GM20431 (cell line): ENCODE data around the gene GTSE1.

Source experiments
- in situ Hi-C: fragments of 300-500 bp; cut with MseI, MboI; formaldehyde crosslinking; loops from one replicate; pipeline ENCODE4 v1.15.0; 2020; ENCODE audit warnings: low sequenced_read_pairs; ENCODE audit not compliant: unreplicated experiment

GTSE1 gene

DNA sequence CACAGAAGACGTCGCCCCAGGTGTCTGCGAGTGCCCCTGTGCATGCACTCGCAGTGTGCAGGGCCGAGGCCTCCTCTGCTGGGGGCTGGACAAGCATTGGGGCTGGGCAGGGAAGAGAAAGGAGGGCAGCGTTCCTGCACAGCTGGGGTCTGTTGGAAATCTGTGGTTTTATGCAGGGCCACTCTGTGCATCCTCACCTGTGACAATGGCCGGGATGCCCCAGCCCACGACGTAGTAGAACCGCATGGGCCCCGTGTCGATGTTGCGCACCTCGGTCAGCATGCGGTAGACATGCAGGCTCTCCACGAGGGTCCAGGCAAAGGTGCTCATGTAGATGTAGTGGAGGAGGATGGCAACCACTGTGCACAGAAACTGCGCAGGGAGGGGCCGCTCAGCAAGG lies 76.0 kb downstream of the GTSE1 start:
- in situ Hi-C loops: no loop called here

DNA sequence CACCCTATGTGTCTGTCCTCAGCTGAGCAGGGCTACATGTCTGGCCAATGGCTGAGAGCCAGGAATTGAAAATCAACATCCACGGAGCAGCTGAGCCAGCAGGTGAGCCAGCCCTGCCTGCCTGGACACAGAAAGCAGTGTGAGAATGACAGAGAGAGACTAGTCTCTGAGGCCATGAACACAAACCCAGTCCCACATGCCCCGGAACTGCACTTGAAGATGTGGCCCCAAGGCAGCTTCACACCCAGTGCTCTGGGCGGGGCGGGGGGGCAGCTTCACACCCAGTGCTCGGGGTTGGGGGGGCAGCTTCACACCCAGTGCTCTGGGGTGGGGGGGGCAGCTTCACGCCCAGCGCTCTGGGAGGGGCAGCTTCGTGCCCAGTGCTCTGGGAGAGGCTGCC lies 76.5 kb downstream of the GTSE1 start:
- in situ Hi-C loops: no loop called here

DNA sequence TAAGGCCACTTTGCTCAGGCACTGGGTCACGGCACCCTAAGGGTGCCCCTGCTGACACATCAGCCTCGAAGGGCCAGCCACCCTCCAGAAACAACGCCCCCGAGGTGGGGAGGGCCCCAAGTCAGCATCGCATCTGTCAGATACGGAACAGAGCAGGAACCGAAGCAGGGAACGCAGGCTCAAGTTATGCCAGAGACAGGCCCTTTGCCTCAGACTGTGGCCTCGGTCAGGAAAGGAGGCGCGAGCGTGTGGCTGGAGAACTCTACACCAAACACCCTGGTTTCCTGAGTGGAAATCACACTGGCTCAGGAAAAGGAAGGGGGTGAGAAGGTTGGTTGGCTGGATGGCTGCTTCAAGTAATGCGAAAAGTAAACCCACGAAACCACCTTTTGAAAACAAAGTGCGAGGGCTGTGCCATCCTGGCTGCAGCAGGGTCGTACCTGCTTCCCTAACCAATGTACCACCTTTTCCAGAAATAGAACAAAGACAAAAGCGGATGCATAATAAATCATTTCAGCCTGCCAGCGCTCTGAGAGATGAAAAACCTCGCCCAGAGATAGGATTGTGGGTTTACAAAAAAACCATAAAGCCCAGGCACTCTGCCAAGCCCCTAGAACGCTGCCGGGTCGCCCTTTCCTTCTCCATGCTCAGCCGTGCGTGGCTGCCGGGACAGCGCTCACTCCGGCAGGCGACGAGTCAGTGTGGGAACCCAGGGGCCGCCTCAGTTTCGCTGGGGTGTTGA lies 77.4 kb downstream of the GTSE1 start:
- in situ Hi-C loops: no loop called here

DNA sequence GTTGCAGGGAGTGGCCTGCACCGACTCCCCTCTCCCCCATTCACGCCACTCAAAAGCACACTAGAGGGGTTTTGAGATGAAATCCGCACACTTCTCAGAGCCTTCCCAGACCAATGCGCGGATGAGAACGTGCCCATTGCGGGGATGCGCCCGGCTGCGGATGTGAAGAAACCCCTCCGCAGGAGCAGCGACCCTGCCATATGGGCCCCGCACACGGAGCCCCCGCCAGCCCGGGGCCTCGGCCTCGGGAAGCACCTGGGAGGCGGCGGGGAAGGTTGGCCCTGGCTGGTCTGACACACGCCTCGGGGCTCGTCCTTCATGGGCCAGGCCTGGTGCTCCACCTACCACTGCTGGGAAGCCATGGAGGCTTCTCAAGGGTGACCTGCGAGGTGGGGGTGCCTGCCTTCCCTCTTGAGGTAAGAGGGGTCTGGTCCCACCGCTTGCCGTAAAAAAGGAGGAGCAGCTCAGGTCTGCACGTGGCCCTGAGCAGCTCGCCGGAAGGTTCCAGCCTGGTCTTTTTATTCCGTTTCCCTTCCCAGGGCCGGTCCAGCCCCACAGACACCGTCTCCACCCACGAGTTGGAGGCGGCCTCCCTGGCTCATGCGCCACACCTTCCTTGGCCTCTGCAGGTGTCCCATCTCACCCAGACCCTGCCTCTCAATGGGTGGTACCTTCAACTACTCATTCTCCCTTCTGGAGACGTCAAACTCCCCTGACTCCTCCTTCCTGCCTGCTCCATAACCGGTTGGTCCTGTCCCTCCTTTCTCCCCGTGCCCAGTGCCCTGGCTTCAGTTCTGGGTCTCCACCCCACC lies 78.2 kb downstream of the GTSE1 start:
- in situ Hi-C loops: no loop called here

DNA sequence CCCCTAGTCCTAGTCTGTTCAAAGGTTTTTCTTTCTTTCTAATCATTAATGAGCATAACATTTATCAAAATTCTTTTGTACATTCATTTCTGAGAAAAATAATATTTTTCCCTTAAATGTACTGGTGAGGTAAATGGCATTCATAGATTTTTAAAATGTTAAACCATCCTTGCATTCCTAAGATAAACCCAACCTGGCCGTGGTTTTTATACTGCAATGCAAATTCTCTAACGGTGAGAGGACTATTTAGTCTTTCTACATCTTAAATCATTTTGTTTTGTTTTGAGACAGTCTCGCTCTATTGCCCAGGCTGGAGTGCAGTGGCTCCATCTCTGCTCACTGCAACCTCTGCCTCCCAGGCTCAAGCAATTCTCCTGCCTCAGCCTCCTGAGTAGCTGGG lies 79.4 kb downstream of the GTSE1 start:
- in situ Hi-C loops: no loop called here

DNA sequence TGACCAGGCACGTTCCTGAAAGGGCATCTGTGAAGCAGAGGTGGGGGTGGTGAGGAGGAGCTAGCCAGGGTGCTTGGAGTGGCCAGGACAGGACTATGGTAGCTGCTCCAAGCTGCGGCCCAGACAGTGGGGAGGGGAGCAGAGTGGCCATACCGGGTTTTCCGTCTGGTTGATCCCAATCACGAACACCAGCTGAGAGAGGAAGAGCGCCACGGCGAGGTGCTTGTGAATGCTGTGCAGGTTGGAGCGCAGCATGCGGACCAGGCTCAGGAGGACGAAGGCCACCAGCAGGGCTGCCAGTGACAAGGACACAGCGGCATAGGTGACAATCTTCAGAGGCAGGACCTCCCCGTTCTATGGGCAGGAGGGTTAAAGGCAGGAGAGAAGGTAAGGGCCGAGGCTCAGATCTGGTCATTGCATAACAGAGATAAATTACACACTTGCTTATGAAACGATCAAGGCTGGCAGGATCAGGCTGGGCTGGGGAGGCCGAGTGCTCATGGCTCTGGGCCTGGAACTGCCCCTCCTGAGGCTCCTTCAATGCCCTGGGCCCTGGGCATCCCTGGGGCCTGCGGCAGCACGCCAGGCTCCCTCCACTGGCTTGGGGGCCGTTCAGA lies 80.3 kb downstream of the GTSE1 start:
- in situ Hi-C loops: no loop called here

DNA sequence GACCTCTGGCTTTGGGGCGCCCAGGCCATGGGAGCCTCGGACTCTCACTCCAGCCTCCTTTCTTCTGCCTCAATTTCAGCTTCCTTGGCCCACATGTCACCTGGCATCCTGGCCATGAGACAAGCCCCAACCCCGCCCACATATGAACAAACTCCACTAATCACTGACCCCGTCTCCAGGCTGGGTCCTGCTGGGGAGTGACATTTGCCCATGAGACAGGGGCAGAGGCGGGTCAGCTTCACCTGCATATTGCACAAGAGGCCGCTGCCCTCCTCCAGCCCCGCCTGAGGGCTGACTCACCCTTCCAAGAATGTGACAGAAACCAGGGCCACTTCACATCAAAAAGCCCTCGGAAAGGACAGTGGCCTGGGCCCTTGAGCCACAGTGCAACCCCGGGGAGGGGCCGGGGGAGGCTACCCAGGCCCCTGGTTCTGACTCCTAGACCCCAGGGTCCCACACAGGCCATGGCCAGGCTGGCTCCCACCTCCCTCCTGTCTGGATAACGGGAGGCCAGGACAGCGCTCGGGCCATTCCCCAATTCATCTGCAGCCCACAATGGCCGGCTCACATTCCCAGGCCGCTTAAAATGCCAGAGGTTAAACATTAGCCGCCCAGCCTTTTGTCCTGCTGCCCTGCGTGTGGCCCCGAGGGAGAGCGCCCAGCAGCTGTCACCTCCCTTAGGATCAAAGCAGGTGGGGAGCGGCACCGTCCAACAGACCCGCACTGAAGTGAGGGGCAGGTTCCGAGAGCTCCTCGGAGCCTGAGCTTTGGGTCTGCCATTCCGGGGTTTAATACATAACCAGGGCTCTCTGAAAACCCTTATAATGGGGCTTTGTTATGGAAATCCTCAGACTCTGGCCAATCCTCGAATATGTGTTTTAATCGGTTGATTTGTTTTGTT lies 81.1 kb downstream of the GTSE1 start:
- in situ Hi-C loops: no loop called here

DNA sequence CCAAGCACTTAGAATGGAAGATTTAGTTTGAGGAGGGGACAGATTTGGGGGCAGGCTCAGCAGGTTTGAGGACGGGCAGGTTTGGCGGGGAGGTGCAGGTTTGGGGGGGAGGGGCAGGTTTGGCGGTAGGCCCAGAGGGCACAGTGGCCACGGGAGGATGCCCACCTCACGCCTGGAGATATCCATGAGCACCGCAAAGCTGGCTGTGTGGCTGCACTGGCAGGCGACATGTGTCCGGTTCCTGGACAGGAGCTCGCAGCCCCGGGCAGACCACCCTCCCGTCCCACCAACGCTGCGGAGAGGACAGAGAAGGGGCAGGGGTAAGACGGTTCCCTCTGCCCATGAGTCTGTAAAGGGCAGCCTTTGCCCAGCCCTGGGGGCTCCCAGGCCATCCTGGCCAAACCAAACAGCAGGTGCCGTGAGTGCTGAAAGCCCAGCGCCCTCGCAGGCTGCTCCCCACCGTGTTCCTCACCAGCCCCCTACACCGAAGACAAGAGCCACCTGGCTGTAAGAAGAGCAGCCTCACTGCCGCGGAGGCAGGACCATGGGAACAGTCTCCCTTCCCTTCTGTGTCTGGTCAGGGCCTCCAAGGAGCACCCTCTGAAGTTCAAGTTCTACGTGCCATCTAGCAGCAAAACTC lies 81.9 kb downstream of the GTSE1 start:
- in situ Hi-C loops: no loop called here

DNA sequence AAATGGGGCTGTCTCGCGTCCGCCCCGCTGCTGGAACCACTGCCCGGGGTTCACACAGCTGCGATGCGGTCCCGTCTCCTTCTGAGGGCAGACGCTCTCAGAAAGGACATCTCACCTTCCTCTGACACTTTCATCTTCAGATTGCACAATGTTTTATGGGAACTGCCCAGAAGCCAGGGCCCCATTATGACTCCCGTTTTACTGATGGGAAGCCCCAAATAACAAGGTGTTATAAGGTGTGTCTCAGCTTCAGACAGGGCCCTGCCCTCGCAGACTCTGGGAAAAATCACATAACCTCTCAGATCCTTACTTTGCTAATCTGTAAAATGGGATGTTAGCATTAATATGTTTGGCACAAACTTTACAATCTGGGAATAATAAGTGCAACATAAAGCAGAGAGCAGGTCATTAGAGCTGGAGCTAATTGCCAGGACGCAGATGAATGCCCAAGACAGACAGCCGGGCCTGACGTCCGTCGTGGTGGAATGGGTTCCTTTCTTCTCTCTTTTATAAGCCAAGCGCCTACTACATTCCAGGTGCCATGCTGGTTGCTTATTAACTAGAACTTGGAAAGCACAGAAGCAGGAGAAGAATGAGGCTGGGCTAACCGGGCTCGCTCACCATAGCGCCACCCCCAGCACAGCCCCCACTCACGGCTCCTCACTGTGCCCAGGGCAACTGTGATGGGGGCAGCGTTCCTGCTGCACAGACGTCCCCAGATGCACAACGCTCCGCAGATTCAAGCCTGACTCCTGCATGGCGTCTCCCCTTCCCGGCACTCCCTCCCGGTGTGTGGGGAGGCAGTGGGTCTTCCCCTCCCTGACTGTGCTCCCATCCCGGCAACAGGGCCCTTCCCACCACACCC lies 82.6 kb downstream of the GTSE1 start:
- in situ Hi-C loops: no loop called here

DNA sequence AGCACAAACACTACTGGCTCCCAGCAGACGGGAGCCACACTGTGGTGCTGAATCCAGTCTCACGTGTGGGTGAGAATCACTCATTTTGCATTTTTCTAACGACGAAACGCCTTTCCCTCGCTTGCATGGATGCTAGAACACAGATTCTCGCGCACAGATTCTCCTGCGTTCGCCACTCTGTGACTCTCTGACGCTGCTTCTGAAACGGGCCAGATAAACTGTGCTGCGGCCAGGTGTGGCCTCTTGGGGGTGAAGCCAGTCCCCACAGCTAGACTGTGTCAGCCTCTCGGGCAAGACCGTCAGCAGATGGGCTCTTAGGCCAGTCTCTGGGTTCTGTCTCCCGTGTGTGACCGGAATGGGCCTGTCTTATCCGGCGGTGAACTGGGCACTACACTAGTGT lies 83.4 kb downstream of the GTSE1 start:
- in situ Hi-C loops: no loop called here
